HG03039 (cell line): ENCODE data around the gene PIAS2.

ENCODE experiments used
- ATAC-seq: cut with Tn5 transposase; IDR thresholded peaks from one replicate; pipeline ENCODE4 v1.9.1; 2021; ENCODE audit warnings: mild to moderate bottlenecking, moderate library complexity; ENCODE audit not compliant: unreplicated experiment

PIAS2 gene

DNA sequence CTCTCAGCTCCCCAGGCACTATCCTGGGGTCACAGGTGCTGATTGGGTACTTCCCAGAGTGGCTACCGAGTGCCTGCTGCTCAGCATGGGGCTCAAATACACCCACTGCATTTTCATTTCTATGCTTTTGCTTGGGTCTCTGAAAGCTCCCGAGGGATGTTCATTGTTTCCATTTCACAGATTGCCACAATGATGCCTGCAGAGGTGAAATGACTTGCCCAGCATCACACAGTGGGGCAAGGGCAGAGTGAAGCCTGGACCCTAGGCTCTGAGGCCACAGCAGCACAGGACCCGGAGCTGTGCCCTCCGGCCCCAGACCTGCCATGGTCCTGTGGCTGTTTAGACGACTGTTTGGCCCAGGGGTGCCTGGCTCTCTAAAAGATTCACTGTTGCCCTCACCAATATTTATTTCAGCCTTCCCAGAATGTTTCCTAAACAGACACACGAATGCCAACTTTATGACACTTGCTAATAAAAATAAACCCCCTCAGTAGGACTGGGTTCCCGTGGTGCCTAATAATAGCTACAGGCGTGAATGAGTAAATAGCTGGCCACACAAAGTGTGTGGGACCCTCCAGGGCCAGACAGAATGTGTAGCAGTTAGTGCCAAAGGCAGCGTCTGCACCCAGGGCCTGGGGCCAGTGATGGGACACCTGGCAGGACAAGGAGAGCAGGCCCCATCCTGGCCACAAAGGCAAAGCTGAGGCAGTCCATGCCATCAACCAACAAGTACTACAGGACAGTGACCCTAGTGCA, 149.0 kb downstream of the PIAS2 start:
- no peak for ATAC-seq

- ATAC-seq: no peak
These were observed 150.1 kb downstream of the PIAS2 start for GRCh38 chr18:46767217-46767616.

- ATAC-seq: no peak
These were observed 152.7 kb downstream of the PIAS2 start for GRCh38 chr18:46764586-46764985.

DNA sequence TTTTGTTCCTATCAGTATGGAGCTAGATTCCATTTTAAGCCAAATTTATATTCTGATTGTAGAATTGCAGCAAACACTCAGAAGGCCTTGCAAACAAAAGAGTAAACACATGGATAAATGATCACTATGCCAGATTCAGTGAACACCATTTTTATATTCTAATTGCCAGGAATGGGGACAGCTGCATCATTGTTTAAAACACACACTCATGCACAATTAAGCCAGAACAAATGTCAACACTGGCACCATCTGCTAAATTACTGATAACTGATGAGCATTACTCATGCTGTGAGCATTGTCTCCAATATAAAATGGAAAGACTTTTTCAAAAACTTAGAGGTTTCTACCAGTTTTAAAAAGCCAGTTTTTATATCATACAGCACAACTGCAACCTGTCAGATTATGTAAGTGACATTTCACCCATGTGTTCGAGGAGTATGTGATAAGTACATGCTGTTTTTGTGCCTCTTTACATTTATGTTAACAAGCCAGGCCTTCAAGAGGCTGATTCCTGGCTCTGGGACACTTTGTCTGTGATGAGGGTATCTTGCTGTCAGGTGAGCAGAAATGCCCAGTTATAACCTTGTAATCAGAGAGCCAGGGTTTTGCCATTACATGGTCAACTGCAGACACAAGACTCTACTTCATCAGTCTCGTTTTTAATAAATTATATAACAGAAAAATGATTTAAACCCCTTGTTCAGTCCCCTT, 156.1 kb downstream of the PIAS2 start:
- no peak for ATAC-seq

- no peak for ATAC-seq
These were observed 157.4 kb downstream of the PIAS2 start for GRCh38 chr18:46759890-46760289.

DNA sequence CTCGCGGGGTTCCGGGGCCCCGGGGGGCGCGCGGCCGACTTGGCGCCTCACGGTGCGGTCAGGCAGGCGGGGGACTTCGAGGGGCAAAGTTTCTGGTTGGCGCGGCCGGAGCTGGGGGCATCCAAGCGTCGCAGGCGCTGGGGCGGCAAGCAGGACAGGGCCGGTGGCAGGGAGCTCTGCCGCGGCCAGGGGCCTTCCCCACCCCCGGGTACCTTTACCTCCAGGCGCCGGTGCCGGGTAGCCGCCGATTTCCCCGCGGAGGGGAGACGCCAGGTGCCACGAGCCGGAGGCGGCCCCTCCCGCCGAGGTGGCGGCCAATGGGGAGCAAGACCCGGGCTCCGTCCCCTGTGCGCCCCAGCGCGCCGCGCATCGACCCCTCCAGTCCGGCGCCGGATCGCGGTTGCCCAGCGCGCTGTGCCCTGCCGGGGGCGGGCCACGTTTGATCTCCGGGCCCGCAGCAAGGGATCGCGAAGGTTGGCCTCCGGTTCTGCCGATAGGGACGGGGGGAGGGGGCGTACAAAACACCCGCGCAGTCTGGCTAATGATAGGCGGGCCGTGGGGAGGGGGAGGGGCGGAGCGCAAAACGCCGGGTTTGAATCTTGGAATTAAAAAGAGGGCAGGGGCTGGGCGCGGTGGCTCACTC, 160.6 kb downstream of the PIAS2 start, which contains the start of gene ST8SIA5:
Gene ST8SIA5 (minus strand): TSS at position 495 of the 643 bp plus-strand sequence. CDS start 545 bp downstream, outside the sequence.
- no peak for ATAC-seq

- no peak for ATAC-seq
These were observed 161.2 kb downstream of the PIAS2 start for GRCh38 chr18:46756025-46756558.

DNA sequence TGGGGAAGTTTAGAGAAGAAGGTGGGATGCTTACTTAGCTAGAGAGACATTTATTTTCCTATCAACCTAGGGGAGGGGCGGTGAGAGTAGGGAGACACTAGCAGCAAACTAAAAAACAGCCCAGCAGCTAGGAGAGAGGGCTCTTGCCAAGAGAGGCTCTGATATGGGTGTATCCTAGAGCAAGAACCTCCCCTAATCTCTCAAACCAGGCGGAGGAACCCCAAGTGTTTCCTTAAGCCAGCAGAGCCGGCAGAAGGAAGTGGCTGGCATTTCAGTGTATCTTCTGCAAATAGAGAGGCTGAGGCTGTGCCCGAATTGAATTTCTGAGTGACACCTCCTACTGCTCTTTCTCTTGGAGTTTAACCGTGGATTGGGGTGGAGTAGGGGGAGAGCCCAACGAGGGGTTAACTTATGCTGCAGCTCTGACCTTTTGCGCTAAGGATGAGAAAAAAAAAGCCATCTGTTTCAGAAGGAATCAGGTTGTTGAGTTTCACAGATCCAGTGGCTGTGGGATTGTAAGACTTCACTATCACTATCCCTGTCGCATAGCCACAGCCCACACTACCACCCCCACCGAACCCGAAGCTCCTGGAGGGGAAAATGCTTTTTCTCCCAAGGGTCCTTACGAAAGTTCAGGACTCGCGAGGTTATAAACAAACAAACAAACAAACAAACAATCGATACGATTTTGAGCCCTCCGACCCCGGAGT, 161.8 kb downstream of the PIAS2 start:
- no peak for ATAC-seq

DNA sequence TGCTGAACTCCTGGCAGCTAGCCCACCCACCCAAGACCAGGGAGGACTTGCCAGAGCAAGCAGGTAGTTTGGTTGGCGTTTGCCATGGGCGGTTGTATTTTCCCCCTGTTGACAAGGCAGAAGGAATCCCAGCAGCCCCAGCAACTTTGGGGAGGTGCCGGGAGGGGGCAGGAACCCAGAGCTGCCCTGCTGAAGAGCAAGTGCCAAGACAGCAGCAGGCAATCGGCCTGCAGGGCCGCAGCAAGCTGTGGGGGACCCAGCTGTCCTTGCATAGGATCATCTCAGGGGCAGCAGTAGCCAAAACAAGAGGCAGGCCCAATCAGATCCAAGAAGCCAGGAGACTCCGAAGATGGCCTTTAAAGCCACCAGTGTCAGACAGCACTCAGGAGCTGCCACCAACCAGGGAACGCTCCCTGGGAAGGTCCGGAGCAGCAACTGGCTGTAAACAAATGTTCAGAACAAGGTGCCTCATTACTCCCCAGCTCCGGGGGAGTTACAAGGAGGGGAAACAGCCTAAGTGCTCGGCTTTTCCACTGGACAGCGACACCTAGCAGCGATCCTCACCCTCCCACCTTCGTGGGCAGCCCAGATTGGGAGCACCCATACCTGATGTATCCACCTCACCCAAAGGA, 162.5 kb downstream of the PIAS2 start:
- no peak for ATAC-seq

GRCh38 chr18:46754188-46754587, 163.1 kb downstream of the PIAS2 start:
- ATAC-seq: peak; percentile 63
